Fibroblast of the conjunctiva (primary cell): ENCODE data around the gene HOXA13.
A peak's percentile ranks its signal among the peaks of the same experiment; 100 is the strongest.

ENCODE experiments used
- DNase-seq: peaks from one replicate; pipeline ENCODE4 v3.0.0-alpha.2; 2010; ENCODE audit warnings: low read depth

The HOXA13 gene

GRCh38 chr7:27199849-27200760 lies at the start of gene HOXA13:
Gene HOXA13 (minus strand): TSS chr7:27200091. CDS start chr7:27200077, 14 bp downstream.
- no peak for DNase-seq

- DNase-seq, result peak; percentile 17
Observed at GRCh38 chr7:27248911-27249723, 49.2 kb upstream of the HOXA13 start.

DNA sequence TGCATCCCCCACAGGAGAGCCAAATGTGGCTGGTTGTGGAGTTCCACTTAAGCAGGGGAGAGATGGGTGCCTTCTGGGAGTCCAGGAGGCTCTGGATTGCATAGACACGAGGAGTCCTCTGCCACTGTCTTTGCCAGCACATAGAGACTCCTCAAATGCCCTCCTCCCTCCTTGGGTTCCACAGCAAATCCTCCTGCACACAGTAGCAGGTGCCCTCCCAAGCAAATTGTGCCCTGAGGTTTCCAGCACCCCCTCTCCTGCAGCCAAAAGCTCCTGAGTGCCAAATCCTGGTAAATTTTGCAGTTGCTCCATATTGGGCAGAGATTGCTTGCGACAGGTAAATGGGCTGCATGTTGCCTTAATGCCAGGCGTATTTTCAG lies 48.5 kb upstream of the HOXA13 start:
- no peak for DNase-seq

DNA sequence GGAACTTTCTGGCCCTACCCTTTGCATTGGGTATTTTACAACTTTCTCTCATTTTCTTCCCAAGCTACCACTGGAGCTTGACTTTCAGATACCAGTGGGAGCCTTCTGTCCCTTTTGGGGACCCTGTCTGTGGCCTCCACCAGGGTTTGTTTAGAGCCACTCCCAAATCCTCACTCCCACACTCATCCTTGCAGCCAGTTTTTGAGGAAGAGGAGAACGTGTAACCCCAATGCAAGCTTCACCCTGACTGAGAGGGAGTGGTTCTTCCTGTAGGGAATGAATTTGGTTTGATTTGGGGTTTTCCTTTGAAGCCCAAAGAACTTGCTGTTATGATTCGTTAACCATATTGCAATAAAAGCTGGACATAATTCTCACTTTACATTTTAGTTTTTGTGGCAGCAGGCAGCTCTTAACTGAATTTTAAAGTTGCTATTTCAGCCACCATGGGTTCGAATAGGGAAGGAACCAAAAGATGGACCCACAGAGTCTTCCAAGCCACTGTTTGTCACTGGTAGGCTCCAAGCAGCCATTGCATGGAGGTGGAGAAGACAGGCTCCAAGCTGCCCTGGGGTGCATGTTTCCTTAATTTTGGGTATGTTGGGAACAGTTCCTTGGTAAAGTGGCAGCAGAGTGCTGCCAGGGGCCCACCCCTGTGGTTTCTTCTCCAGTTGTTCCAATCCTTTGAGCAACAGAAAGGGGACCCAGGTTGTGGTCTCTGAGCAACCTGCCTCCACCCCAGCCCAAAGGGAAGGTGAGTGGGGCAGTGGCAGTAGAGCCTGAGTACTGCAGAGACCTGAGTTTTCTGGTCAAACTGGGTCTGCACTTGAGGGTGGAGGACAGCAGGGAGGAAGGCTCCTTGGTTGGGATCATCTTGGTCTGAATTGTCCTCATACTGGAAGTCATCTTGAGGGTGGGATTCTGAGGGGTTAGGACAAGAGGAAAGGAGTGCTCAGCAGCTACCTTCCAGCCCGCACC lies 47.8 kb upstream of the HOXA13 start:
- DNase-seq, result no peak

- no peak for DNase-seq
Observed at GRCh38 chr7:27247000-27247399, 47.1 kb upstream of the HOXA13 start.

- no peak for DNase-seq
Observed at GRCh38 chr7:27245798-27246691, 46.2 kb upstream of the HOXA13 start.

- DNase-seq, result no peak
Observed at GRCh38 chr7:27245124-27245797, 45.4 kb upstream of the HOXA13 start.

DNA sequence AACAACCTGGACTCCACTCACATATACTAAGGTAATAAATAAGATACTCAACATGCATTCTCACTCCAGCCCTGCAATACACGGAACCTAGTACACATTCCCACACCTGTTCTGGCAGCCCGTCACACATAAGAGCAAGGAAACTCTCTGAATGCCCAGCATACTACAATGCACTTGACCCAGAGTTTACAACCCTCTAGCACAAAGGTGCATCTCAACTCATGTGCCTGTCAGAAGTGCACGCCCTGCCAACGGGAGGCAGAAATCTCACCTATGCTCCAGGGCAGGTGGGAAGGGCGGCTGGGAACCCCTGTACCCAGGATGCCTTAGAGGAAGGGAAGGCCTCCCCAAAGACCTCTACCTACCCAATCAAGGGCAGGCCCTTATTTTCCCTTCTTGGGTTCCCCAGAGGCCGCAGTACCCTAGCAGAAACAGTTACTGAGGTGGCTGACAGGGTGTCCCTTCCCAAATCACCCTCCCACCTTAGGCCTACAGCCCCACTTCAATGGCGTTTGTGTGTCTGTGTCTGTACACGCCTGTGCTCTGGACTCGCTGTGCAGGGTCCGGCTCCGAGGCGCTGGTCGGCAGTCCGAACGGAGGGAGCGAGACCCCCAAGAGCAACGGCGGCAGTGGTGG lies 44.7 kb upstream of the HOXA13 start:
- no peak for DNase-seq

DNA sequence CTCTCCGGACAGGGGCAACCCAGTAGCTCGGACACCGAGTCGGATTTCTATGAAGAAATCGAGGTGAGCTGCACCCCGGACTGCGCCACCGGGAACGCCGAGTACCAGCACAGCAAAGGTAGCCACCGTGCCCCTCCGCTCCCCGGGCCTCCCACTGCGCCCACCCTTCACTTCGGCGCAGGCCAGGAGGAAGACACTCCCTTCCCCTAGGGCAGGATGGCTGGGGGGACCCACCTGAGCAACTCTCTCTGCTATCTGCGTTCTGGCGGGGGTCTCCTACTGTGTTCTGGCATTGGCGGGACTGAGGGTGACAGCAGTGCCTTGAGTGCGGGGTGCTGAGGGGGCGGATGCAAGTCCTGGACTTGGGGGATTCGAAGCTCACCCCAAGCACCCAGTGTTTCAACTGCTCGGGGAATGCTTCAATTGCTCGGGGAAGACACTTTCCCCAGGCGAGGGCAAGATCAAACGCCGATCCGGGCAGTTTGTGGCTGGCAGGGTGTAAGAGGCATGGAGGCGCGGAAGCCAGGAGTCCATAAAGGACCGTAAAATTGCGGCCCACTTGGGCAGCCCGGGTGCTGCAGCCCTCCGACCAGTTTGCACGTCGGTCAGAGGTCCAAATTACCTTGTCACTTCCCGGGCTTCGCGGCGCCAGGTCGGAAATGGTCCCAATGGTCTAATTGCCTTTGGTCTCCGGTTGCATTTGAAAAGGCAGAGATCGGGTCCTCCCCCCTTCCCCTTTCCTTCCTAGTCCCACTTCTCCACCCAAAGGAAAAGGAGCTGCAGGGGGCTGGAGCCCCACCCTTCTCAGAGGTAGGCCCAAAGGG lies 43.7 kb upstream of the HOXA13 start:
- DNase-seq, result no peak

DNA sequence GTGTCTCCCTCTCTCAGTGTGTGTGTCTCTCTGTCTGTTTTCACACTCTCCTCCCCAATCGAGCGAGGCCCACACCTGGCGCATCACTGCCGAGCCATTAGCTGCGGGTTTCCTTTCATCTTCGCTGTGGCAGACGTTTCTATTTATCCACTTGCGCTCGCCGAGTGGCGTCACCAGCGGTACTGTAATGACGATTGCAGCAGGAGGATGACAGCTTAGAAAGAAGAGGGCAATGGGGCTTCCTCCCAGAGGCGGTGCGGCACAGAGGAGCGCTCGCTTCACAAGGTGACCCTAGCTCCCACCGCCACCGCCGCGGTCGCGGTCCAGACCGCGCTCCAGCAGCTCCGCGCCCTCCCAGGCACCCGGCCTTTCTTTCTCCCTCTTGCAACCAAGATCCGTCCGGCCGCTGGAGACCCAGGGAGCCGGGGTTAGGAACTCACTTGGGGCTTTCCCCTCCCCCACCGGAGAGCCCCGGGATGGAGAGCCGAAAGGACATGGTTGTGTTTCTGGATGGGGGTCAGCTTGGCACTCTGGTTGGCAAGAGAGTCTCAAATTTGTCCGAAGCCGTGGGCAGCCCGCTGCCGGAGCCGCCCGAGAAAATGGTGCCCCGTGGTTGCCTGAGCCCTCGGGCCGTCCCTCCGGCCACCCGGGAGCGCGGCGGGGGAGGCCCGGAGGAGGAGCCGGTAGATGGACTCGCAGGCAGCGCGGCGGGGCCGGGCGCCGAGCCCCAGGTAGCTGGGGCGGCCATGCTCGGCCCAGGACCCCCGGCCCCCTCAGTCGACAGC lies 42.9 kb upstream of the HOXA13 start, which contains the start of gene EVX1:
Gene EVX1, plus strand, starts transcription at position 248 of the 785 bp plus-strand sequence. Its CDS starts 229 bp downstream, at position 477.
- no peak for DNase-seq

DNA sequence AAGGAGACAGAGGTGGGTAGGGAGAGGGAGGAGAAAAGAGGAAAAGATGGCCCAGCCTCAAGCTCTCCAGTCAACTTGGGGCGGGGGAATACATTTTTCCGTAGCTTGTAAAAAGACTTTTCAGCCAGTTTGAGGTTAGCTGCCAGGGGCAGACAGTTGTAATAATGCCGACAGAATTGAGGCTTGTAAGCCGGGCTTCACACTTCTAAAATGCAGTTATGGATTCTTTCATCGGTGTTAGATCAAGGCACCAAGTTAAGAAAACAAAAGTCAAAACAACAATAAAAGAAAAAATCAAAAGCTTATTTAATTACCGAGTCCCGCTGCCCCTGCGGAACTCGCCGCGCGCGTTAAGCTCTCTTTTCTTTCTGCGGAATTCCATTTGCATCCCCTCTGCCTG lies 42.3 kb upstream of the HOXA13 start:
- DNase-seq, result no peak

DNA sequence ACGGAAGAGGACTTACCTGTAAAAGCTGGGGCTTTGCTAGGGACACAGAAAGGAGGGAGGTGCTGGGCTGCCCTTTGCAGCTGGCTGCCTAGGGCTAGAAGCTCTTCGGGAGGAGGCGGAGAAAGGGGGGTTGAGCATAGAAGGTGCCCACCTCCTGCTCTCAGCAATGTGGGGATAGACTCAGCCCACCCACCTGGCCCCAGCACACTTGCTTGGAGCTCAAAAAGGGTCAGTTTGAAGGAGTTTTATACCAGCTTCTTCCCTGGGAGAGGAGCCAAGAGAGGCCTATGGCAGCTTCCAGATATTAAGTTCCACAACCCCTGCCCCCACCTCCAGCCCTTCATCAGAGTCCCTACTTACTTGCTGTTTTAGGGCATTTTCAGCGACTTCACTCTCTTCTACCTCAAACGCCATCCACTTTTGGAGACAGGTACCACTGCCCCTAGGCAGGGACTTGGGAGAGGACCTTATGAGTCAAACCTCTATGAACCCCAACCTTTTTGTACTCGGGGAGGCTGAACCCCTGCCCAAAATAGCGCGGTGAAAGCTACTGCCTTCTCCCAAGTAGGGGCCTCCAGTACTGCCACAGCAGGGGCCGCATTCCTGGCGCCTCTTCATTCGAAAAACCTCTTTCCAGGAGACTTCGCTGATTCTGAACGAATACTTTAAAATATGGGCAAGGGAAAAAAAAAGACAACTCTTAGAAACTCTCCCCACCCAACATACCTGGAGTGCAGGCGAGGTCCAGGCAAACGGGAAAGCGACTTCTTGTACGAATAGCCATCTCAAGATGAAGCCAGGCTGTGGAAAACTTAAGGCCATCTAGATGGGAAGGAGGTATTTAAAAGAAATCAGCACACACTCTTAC lies 41.5 kb upstream of the HOXA13 start:
- no peak for DNase-seq

- DNase-seq, result no peak
Observed at GRCh38 chr7:27240015-27240731, 40.3 kb upstream of the HOXA13 start.

DNA sequence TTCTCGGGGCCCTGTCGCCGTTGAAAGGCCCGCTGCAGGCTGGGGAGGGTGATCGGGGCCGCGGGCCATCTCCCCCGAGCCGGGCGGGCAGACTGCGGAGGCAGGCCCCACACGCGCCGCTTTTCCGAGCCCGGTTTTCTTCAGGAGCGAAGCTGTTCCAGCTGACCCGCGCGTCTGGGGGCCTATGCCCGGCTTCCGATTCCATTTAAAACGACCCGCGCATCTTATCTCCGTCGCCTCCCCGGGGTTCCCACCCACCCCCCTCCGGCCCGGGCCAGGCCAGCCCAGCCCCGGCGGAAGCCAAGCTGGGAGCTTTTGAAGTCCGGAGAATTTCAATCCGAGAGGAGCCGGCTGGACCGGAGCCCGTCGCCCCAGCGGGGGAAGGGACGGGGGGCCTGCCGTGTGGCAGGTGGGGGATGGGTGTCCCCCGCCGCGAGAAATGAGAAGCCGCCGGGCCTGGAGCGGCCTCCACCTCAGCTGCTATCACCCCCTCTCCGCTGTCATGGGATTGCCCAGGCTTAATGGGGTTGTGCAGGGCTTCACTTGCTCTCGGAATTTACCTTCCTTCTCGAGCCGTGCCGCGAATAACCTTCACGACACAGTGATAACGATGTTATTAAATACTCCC lies 39.6 kb upstream of the HOXA13 start:
- DNase-seq, result no peak

DNA sequence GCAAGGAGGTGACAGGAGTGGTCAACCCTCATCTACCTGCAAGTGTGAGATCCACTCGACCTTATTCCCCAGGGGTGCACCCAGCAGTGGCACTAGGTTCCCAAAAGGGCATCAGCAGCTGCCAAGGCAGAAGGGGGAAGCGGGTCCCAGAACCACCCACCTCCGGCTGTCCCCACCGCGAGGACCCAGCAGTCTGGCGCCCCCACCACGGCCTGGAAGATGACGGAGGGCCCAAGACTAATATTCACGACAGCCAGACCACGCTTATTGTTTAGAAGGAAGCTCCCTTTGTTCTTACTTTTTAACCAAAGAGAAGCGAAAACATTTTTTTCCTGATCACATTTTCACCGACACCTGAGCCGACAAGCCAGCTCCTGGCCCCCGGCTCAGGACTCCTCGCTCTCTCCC lies 39.1 kb upstream of the HOXA13 start:
- DNase-seq, result no peak
